Measurements from ENCODE around the gene PRKRIP1. TPM values are rescaled to one million over a fixed set of nuclear protein-coding genes. Genes with fewer than 3 reads are reported as not detected.
"Not testable (repeated sequence)": the region's sequence is repeated elsewhere in the genome, so short reads cannot be mapped to it uniquely, and the experiment has no call there.

Gene PRKRIP1
- total RNA-seq, 1 donor from 2014 or later = 11.1 TPM

DNA sequence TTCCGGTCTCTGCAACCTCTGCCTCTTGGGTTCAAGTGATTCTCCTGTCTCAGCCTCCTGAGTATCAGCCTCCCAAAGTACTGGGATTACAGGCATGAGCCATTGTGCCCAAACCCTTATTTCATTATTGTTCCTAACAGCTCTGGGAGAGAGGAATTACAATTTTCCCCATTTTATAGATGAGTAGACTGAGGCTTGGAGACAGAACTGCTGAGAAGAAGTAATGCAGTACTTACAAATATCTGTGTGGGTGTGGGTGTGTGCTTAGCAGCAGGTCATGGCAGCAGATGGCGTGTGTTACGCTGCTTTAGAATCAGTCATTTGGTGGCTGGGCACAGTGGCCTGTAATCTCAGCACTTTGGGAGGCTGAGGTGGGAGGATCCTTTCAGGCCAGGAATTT is 7.4 kb downstream of the PRKRIP1 start:
- Histone ChIP-seq H3K36me3 (peaks cover 96% of the 10 kb centered on the region), H3K27ac (replicated peaks) (no peak overlapping the region), H3K4me1 (peaks cover 2% of the 10 kb centered on the region), H3K27me3 (ENCODE audit: low read depth) (no peaks in the 10 kb centered on the region), H3K4me3 (no peak overlapping the region), H3K9me3 (replicated peaks) (no peaks in the 10 kb centered on the region)
- no peak for DNase-seq
- TF ChIP-seq, protein P1, sequence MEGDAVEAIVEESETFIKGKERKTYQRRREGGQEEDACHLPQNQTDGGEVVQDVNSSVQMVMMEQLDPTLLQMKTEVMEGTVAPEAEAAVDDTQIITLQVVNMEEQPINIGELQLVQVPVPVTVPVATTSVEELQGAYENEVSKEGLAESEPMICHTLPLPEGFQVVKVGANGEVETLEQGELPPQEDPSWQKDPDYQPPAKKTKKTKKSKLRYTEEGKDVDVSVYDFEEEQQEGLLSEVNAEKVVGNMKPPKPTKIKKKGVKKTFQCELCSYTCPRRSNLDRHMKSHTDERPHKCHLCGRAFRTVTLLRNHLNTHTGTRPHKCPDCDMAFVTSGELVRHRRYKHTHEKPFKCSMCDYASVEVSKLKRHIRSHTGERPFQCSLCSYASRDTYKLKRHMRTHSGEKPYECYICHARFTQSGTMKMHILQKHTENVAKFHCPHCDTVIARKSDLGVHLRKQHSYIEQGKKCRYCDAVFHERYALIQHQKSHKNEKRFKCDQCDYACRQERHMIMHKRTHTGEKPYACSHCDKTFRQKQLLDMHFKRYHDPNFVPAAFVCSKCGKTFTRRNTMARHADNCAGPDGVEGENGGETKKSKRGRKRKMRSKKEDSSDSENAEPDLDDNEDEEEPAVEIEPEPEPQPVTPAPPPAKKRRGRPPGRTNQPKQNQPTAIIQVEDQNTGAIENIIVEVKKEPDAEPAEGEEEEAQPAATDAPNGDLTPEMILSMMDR (IDR thresholded peaks at IDR 0.05; ENCODE audit: borderline replicate concordance) = no peak
- intact Hi-C loops (cut with micrococcal nuclease) = no loop called here

DNA sequence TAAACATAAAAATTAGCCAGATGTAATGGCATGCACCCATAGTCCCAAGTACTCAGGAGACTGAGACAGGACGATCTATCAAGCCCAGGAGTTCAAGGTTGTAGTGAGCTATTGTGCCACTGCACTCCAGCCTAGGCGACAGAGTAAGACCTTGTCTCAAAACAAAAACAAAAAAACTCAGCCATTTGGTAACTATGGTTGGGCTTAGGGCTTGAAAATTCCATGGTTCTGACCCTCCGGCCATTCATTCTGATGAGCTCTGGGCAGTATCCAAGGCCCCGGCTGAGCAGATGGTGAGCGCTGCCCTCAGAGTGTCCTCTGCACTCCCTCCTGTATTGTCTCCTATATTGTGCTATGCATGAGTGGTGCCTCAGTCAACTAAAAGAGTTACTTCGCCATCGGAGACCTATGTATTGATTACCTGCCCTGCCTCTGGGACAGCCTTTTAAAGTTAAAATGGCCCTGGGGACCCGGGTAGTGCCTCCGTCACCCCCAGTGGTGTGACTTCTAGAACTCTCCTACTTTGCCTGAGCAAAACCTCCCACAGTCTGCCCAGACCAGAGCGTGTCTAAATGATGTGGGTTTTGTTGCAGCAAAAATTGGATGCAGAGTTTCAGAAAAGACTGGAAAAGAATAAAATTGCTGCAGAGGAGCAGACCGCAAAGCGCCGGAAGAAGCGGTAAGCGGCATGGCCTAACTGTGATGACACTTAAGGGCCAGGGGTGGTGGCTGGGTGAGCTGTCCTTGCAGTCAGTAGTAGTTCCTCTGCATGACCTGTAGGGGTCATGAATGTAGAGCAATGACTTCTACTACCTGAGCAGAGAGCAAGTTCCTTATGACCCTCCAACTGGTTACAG is 8.1 kb downstream of the PRKRIP1 start:
- intact Hi-C loops (cut with micrococcal nuclease) = no loop called here

DNA sequence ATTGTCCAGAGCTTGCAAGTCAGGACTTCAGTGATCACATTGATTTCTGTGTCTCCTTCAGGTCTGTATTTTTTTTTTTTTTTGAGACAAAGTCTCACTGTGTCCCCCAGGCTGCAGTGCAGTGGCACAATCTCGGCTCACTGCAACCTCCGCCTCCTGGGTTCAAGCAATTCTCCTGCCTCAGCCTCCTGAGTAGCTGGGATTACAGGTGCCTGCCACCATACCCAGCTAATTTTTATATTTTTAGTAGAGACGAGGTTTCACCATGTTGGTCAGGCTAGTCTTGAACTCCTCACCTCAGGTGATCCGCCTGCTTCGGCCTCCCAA is 8.7 kb downstream of the PRKRIP1 start:
- H3K9me3 ChIP-seq (replicated peaks); H3K4me1 ChIP-seq; H3K27ac ChIP-seq (replicated peaks); H3K27me3 ChIP-seq (ENCODE audit: low read depth); intact Hi-C loops (cut with micrococcal nuclease); DNase-seq; H3K4me3 ChIP-seq: not testable (repeated sequence)
- H3K36me3 ChIP-seq = peaks cover 98% of the 10 kb centered on the region

More for the DNA sequence above, 8.1 kb downstream of the PRKRIP1 start:
- TF ChIP-seq, protein P1 (IDR thresholded peaks at IDR 0.05; ENCODE audit: borderline replicate concordance) = peak; percentile 76
- Histone ChIP-seq H3K36me3 (peaks cover 98% of the 10 kb centered on the region), H3K9me3 (replicated peaks) (no peaks in the 10 kb centered on the region), H3K4me3 (no peak overlapping the region), H3K4me1 (no peaks in the 10 kb centered on the region), H3K27me3 (ENCODE audit: low read depth) (no peaks in the 10 kb centered on the region), H3K27ac (replicated peaks) (no peak overlapping the region)
- DNase-seq = no peak

DNA sequence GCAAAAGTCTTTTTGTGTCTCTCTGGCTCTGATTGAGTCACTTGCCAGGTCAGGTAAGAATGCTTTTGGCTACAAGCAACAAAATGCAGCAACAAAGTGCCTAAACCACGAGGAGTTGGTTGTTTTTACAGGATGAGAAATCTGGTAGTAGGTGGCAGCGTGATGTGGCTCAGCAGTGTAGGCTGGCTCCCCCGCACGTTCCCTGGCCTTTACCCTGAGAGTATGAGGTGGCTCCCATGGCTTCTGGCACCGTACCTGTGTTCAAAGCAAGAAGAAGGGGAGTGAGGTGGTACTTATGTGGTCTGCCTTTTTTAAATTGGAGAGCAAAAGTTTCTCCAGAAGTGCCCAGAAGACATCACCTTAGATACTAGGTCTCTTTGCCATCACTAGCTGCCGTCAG is 11.7 kb downstream of the PRKRIP1 start:
- peaks cover 94% of the 10 kb centered on the region for H3K36me3 ChIP-seq
- H3K27me3 ChIP-seq (ENCODE audit: low read depth) = no peaks in the 10 kb centered on the region
- intact Hi-C loops (cut with micrococcal nuclease) = no loop called here
- H3K9me3 ChIP-seq (replicated peaks) = peaks cover 7% of the 10 kb centered on the region
- H3K27ac ChIP-seq (replicated peaks) = no peak overlapping the region
- no peak overlapping the region for H3K4me3 ChIP-seq
- TF ChIP-seq, protein P1 (IDR thresholded peaks at IDR 0.05; ENCODE audit: borderline replicate concordance) = no peak
- DNase-seq = no peak
- peaks cover 8% of the 10 kb centered on the region for H3K4me1 ChIP-seq

DNA sequence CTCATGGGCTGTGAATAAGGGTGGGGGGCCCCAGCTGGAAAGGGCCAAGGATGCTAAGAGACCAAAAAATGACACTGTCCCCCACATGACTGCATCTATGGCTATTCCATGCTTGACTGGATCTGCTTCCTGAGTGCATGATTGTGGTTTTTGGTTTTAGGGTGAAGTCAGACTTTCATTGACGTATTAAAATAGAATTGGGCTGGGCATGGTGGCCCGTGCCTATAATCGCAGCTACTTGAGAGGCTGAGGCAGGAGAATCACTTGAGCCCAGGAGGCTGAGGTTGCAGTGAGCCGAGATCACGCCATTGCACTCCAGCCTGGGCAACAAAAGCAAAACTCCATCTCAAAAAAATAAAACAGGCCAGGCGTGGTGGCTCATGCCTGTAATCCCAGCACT is 12.4 kb downstream of the PRKRIP1 start:
- Histone ChIP-seq H3K4me1 (peaks cover 12% of the 10 kb centered on the region), H3K36me3 (peaks cover 93% of the 10 kb centered on the region)
- H3K9me3 ChIP-seq (replicated peaks); H3K4me3 ChIP-seq; H3K27ac ChIP-seq (replicated peaks); intact Hi-C loops (cut with micrococcal nuclease); H3K27me3 ChIP-seq (ENCODE audit: low read depth); DNase-seq: not testable (repeated sequence)

DNA sequence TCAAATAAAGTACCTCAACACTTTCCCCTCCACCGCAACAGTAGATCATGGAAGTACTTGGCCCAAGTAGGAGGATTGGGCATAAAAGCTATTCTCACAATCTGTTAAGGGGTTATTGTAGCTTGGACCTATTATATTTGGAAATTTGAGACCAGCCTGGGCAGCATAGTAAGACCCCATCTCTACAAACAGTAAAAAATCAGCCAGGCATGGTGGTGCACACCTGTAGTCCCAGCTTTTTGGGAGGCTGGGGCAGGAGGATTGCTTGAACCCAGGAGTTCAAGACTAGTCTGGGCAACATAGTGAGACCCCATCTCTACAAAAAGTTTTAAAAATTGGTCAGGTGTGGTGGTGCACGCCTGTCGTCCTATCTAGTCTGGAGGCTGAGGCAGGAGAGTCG is 13.2 kb downstream of the PRKRIP1 start:
- H3K36me3 ChIP-seq = peaks cover 91% of the 10 kb centered on the region
- peaks cover 7% of the 10 kb centered on the region for H3K9me3 ChIP-seq (replicated peaks)
- peaks cover 12% of the 10 kb centered on the region for H3K4me1 ChIP-seq
- intact Hi-C loops (cut with micrococcal nuclease) = no loop called here
- no peak for DNase-seq
- H3K4me3 ChIP-seq = no peak overlapping the region
- H3K27ac ChIP-seq (replicated peaks) = no peak overlapping the region
- TF ChIP-seq, protein P1 (IDR thresholded peaks at IDR 0.05; ENCODE audit: borderline replicate concordance) = no peak
- H3K27me3 ChIP-seq (ENCODE audit: low read depth) = no peaks in the 10 kb centered on the region
